AG09309 (cell line): ENCODE results near the gene CCL28.

Source experiments
- DNase-seq: peaks from one replicate; pipeline ENCODE4 v3.0.0-alpha.2; 2010; ENCODE audit warnings: low read depth
- H3K4me3 ChIP-seq: 2 replicates; pipeline ENCODE4 v1.5.1; 2011; ENCODE audit warnings: mild to moderate bottlenecking, low read depth, low read length, moderate library complexity; ENCODE audit not compliant: control insufficient read depth
- TF ChIP-seq, protein P1 (sequence below): IDR thresholded peaks from 2 replicates; pipeline ENCODE4 v1.5.1; 2011; ENCODE audit warnings: mild to moderate bottlenecking, low read depth, low read length, inconsistent platforms; ENCODE audit not compliant: insufficient read depth, control insufficient read depth; ENCODE audit errors: missing control alignments

CCL28 gene

DNA sequence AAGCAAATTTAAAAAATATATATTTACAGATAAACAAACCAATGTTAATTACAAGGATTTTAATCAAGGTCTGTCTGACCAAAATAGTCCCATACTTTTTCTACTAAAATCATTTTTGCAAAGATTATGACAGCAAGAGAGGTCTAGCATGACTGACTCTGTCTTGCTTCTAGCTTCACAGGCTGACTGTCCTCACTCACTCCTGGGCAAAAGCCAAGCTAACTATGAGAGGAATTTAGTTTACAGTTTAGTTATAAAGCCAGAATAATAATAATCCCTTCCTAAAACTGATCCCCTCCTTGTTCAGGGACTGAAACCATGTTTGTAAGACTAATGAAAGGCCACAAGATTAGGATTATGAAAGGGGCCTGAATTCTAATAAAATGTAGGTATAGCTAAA lies 53.5 kb downstream of the CCL28 start:
- DNase-seq = no peak
- no peak overlapping the region for H3K4me3 ChIP-seq
- TF ChIP-seq, protein P1, sequence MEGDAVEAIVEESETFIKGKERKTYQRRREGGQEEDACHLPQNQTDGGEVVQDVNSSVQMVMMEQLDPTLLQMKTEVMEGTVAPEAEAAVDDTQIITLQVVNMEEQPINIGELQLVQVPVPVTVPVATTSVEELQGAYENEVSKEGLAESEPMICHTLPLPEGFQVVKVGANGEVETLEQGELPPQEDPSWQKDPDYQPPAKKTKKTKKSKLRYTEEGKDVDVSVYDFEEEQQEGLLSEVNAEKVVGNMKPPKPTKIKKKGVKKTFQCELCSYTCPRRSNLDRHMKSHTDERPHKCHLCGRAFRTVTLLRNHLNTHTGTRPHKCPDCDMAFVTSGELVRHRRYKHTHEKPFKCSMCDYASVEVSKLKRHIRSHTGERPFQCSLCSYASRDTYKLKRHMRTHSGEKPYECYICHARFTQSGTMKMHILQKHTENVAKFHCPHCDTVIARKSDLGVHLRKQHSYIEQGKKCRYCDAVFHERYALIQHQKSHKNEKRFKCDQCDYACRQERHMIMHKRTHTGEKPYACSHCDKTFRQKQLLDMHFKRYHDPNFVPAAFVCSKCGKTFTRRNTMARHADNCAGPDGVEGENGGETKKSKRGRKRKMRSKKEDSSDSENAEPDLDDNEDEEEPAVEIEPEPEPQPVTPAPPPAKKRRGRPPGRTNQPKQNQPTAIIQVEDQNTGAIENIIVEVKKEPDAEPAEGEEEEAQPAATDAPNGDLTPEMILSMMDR = no peak

DNA sequence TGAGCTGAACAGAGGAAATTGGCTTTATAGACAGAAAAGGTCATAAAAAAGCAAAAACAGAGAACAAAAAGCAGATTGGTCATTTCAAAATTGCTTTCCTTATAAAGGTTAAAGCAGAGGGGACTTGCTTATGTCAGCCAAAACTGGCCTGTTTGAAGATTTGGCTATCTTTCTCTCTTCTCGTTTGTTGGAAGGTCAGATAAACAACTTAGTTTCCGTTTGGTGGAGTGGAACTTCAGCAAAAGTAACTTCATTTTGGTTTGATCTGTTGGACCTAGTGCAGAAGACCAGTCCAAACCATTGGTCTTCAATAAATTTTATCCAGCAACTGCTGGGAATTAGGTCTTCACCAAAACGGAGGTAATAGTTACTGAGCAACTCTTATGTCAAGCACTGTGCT lies 53.9 kb downstream of the CCL28 start:
- no peak overlapping the region for H3K4me3 ChIP-seq
- DNase-seq = no peak
- TF ChIP-seq, protein P1 = no peak

DNA sequence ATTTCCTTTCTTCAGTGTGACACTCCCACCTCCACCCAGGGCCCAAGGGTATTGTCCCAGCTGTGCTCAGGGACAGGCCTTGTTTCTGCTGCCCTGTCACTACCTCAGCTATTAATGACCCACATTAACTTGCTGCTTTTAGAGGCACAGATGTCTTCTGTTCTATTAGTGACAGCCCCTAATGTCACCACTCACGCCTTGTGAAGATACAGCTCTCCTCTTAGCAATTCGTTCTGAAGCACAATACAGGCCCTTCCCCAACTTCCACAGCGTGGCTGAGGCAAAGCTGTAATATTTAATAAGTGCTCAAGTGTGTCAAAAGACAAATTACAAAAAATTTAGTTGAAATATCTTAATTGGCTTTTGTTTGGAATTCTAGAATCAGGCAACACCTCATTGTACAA lies 54.3 kb downstream of the CCL28 start:
- no peak overlapping the region for H3K4me3 ChIP-seq
- TF ChIP-seq, protein P1 = no peak
- DNase-seq = no peak

DNA sequence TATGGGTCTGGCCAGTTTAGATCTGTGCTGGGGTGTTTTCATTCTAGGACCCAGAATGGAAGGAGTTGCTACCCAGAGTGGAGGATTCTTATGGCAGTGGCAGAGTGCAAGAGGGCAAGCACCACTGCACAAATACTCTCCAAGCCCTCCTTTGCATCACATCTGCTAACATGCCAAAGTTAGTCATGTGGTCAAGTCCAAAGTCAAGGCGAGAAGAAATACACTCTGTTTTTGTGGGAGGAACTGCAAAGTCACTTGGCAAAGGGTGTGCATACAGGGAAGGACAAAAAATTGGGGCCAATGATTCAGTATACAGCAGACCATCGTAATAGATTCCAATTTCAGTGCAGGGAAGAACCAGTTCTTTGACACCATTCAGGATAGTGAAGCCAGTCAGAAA lies 55.1 kb downstream of the CCL28 start:
- no peak for DNase-seq
- TF ChIP-seq, protein P1 = no peak
- no peak overlapping the region for H3K4me3 ChIP-seq

DNA sequence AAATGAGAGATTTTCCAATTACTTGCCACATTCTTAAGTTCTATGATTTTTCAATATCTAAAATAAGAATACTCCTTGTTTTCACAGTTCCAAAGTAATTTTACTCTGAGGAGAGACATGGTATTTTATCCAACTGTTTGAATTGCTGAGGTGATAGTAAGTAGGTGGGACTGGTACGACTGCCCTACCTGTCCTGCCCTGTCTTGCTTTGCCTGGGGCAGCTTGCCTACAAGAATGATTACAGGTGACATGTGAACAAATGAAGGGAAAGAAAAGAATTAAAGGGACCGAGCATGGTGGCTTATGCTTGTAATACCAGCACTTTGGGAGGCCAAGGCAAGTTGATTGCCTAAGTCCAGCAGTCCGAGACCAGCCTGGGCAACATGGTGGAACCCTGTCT lies 57.4 kb downstream of the CCL28 start:
- TF ChIP-seq, protein P1 = no peak
- H3K4me3 ChIP-seq = no peak overlapping the region
- DNase-seq = no peak

DNA sequence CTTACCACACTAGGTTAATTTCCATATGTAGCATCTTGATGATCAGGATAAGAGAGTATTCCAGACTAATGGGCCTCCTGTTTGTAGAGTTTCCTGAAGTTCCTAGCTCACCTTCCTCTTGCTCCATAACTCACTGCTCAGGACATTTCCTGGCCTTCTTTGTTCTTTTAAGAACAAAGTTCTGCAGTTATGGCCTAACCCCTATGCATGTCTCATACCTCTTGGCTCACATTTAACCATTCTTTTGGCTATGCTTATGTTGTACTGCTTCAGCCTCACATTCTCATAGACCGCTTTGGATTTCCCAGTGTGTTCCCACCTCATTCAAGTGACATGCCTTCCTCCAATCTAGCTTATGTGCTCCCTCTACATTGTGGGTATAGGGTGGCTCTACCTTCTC lies 58.5 kb downstream of the CCL28 start:
- H3K4me3 ChIP-seq = no peak overlapping the region
- TF ChIP-seq, protein P1 = no peak
- DNase-seq = no peak

DNA sequence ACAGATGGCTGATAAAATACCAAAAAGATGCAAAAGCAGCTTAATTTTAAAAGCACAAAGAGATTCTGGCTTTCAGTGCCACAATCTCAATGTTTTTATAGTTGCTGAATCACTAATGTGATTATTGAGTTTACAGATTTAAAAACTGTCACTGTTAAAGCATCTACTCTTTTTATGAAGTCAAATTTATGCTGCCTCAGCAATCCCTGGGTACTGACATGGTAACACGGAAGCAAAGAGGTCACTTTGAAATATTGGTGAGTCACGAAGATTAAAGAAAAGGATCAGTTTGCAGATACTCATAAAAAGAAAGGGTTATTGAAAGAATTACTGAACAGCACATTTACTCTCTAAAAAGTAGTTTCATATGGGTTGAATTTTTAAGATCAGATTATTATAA lies 59.3 kb downstream of the CCL28 start:
- TF ChIP-seq, protein P1 = no peak
- H3K4me3 ChIP-seq = no peak overlapping the region
- no peak for DNase-seq
